ENCODE data around the gene SCN9A. TPM values are rescaled to one million over a fixed set of nuclear protein-coding genes. Genes with fewer than 3 reads are reported as not detected.

Gene SCN9A
- total and polyA plus RNA-seq, 9 of the 15 experiments (the other 6 are each of a cell fraction or from before 2014, with no cell fraction given): 1.4 to 22.8 (median 7.1) TPM

DNA sequence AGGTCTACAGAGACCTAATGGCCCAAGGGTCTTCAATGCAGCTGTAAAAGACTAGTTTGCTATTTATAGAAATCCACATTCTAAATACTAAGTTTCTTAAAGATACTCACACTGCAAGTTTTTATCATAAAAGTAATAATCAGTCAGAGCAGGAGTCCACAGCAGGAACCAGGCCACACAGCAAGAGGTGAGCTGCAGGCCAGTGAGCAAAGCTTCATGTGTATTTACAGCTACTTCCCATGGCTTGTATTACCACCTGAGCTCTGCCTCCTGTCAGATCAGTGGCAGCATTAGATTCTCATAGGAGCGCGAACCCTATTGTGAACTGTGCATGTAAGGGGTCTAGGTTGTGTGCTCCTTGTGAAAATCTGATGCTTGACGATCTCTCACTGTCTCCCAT, 6.7 kb upstream of the SCN9A start:
- Histone ChIP-seq H3K4me2 (ENCODE audit: insufficient read depth, low read length) (no peak overlapping the region), H3K9me1 (ENCODE audit: control insufficient read depth, insufficient read depth, low read length) (no peaks in the 10 kb centered on the region), H3K9ac (ENCODE audit: insufficient read depth in 1 of 2, low read depth in 2 of 2, low read length in 2 of 2) (no peak overlapping the region), H3K4me1 (replicated peaks in 1 of 2; ENCODE audit: control insufficient read depth in 2 of 2, insufficient read depth in 2 of 2, low read length in 2 of 2) (peaks cover 0 to 19% of the 10 kb centered on the region in 2 experiments; a peak in 3 of 5 replicates), H3K9me3 (replicated peaks; ENCODE audit: control insufficient read depth, insufficient read depth, low read depth, low read length) (no peaks in the 10 kb centered on the region), H3K36me3 (ENCODE audit: control insufficient read depth, insufficient read depth, low read length) (no peaks in the 10 kb centered on the region), H3K79me2 (ENCODE audit: control insufficient read depth, insufficient read depth, low read length) (no peaks in the 10 kb centered on the region), H3K27ac (ENCODE audit: extremely low read depth, low read depth, low read length) (no peak overlapping the region), H3K4me3 (no peak overlapping the region), H4K20me1 (replicated peaks; ENCODE audit: control insufficient read depth, insufficient read depth, low read length) (no peaks in the 10 kb centered on the region), H2AFZ (ENCODE audit: low read depth, low read length) (peak overlapping the region; percentile 11; the same call in 1 of the 2 replicates), H3K27me3 (ENCODE audit: control insufficient read depth in 2 of 2, insufficient read depth in 2 of 2, low read length in 2 of 2) (no peaks in the 10 kb centered on the region)
- no TSS peak for BruUV-seq (replicated peaks)
- FAIRE-seq (no peak), DNase-seq (ENCODE audit: extremely low read depth in 1 of 4, low spot score in 3 of 4) (no peak), ATAC-seq (peak; percentile 22; the same call in 2 of the 3 replicates)
- intact Hi-C loops (cut with micrococcal nuclease) (no loop called here), in situ Hi-C loops (cut with MboI) (no loop called here)
- TF ChIP-seq CEBPB (tag; IDR thresholded peaks at IDR 0.05): no peak
- TF ChIP-seq ZNF592 (IDR thresholded peaks at IDR 0.05): no peak
- no peak for TF ChIP-seq STAT5B (CRISPR knock-in tag; IDR thresholded peaks at IDR 0.05)
- TF ChIP-seq FOXK1 (CRISPR knock-in tag; IDR thresholded peaks at IDR 0.05; ENCODE audit: borderline replicate concordance): no peak
- TF ChIP-seq ZZZ3 (IDR thresholded peaks at IDR 0.05): no peak
- TF ChIP-seq GMEB1 (CRISPR knock-in tag; IDR thresholded peaks at IDR 0.05): no peak
- TF ChIP-seq, protein P1, sequence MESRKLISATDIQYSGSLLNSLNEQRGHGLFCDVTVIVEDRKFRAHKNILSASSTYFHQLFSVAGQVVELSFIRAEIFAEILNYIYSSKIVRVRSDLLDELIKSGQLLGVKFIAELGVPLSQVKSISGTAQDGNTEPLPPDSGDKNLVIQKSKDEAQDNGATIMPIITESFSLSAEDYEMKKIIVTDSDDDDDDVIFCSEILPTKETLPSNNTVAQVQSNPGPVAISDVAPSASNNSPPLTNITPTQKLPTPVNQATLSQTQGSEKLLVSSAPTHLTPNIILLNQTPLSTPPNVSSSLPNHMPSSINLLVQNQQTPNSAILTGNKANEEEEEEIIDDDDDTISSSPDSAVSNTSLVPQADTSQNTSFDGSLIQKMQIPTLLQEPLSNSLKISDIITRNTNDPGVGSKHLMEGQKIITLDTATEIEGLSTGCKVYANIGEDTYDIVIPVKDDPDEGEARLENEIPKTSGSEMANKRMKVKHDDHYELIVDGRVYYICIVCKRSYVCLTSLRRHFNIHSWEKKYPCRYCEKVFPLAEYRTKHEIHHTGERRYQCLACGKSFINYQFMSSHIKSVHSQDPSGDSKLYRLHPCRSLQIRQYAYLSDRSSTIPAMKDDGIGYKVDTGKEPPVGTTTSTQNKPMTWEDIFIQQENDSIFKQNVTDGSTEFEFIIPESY (CRISPR knock-in tag; IDR thresholded peaks at IDR 0.05): no peak
- no peak for TF ChIP-seq ZNF280A (IDR thresholded peaks at IDR 0.05; ENCODE audit: low read depth, partially characterized antibody)
- TF ChIP-seq FIP1L1 (IDR thresholded peaks at IDR 0.05; ENCODE audit: low read depth, low read length, poor library complexity, severe bottlenecking): no peak
- CTCF ChIA-PET (ENCODE audit: low intra/inter-chr PET ratio): no interaction called here
- WGBS (ENCODE audit: insufficient coverage, low coverage, missing lambda C conversion rate): 77% methylated on average over 3 of the region's 3 CpGs
- POLR2A ChIA-PET: interaction anchor here (0.6 to 0.9 kb wide), 2 partner anchors 11 to 22 kb away, joined by 3 read pairs; no protein-coding TSS in a partner anchor
